H1 (cell line): Measurements from ENCODE around the gene TUBA8. TPM values are rescaled to one million over a fixed set of nuclear protein-coding genes. Genes with fewer than 3 reads are reported as not detected.

ENCODE experiments used
- CTCF ChIA-PET: fragments of 300-600 bp; sonication (Branson Sonifier 250); formaldehyde crosslinking; loops from one replicate; lab custom pipeline; 2021; ENCODE audit not compliant: partially characterized antibody; lab: Charles Lee
- POLR2A ChIA-PET: fragments of 300-600 bp; sonication (Branson Sonifier 250); formaldehyde crosslinking; loops from one replicate; lab custom pipeline; 2021; ENCODE audit warnings: inconsistent platforms; ENCODE audit not compliant: partially characterized antibody; lab: Charles Lee
- DNase-seq, 2 experiments: peaks; one replicate each; pipeline versions ENCODE4 v3.0.0 to v3.0.0-alpha.2; 2010 to 2022; ENCODE audit warnings: low spot score in 2 of 2, low read depth in 1 of 2, mixed read lengths in 1 of 2
- FAIRE-seq: peaks from 2 replicates; lab custom pipeline; 2011; peaks lifted over from hg19 to GRCh38; lab: Jason Lieb, UNC
- H2AFZ ChIP-seq: 2 replicates; pipeline ENCODE4 v1.8.1; 2012; ENCODE audit warnings: low read length, inconsistent platforms
- H2AK5ac ChIP-seq: 2 replicates; pipeline ENCODE4 v1.6.1; 2013; ENCODE audit warnings: low read depth, low read length
- H2BK120ac ChIP-seq: replicated peaks from 2 replicates; pipeline ENCODE3; 2013; ENCODE audit warnings: low read depth, low read length, inconsistent platforms
- H2BK12ac ChIP-seq: 2 replicates; pipeline ENCODE4 v1.6.1; 2013; ENCODE audit warnings: low read depth, low read length
- H2BK15ac ChIP-seq: 2 replicates; pipeline ENCODE4 v1.6.1; 2013; ENCODE audit warnings: low read length
- H2BK20ac ChIP-seq: 2 replicates; pipeline ENCODE4 v1.6.1; 2013; ENCODE audit warnings: low read length
- H2BK5ac ChIP-seq: 2 replicates; pipeline ENCODE4 v1.6.1; 2013; ENCODE audit warnings: low read depth, low read length
- H3K14ac ChIP-seq: 2 replicates; pipeline ENCODE4 v1.6.1; 2013; ENCODE audit warnings: inconsistent platforms; ENCODE audit not compliant: insufficient read length
- H3K18ac ChIP-seq: 2 replicates; pipeline ENCODE4 v1.6.1; 2013; ENCODE audit warnings: low read length; ENCODE audit errors: extremely low read depth
- H3K23ac ChIP-seq: 2 replicates; pipeline ENCODE4 v1.6.1; 2013; ENCODE audit warnings: inconsistent platforms; ENCODE audit not compliant: insufficient read length
- H3K23me2 ChIP-seq: 2 replicates; pipeline ENCODE4 v1.6.1; 2013; ENCODE audit warnings: low read depth, low read length
- H3K27ac ChIP-seq: 2 replicates; pipeline ENCODE4 v1.6.1; 2011; ENCODE audit warnings: low read depth, low read length, inconsistent platforms
- H3K27me3 ChIP-seq, 4 experiments: replicated peaks in 1 of 4; 1 replicate in 1 of 4; 2 replicates in 3 of 4; pipeline versions ENCODE4 v1.6.1 to v1.8.1; 2011 to 2013; ENCODE audit warnings: low read length in 3 of 4, mild to moderate bottlenecking in 3 of 4, inconsistent platforms in 2 of 4, mixed read lengths in 2 of 4, moderate library complexity in 1 of 4; ENCODE audit not compliant: control insufficient read depth in 3 of 4, insufficient read depth in 3 of 4; ENCODE audit errors: extremely low read depth in 1 of 4
- H3K36me3 ChIP-seq, 4 experiments: 2 replicates each; pipeline versions ENCODE4 v1.6.1 to v1.8.1; 2011 to 2013; ENCODE audit warnings: mild to moderate bottlenecking in 4 of 4, low read length in 3 of 4, moderate library complexity in 2 of 4, control low read depth in 1 of 4, inconsistent platforms in 1 of 4; ENCODE audit not compliant: insufficient read depth in 4 of 4, control insufficient read depth in 2 of 4
- H3K4ac ChIP-seq: replicated peaks from 2 replicates; pipeline ENCODE3; 2013; ENCODE audit warnings: low read length, low read depth, mixed read lengths, inconsistent platforms; ENCODE audit not compliant: insufficient read length
- H3K4me1 ChIP-seq, 4 experiments: replicated peaks in 1 of 4; 1 replicate in 1 of 4; 2 replicates in 3 of 4; pipeline versions ENCODE4 v1.6.1 to v1.8.1; 2011 to 2013; ENCODE audit warnings: low read length in 3 of 4, inconsistent platforms in 2 of 4, mixed read lengths in 1 of 4; ENCODE audit not compliant: insufficient read depth in 4 of 4, control insufficient read depth in 3 of 4
- H3K4me2 ChIP-seq, 2 experiments: 2 replicates each; pipeline versions ENCODE4 v1.6.1 to v1.8.1; 2011 to 2013; ENCODE audit warnings: low read depth in 2 of 2, low read length in 2 of 2, control low read depth in 1 of 2, inconsistent platforms in 1 of 2, mild to moderate bottlenecking in 1 of 2; ENCODE audit not compliant: insufficient read depth in 1 of 2
- H3K4me3 ChIP-seq, 4 experiments: fragments of 200-600, 300-600 bp in 1 of 4; sonication (generic), shearing (Covaris generic), sonication (Bioruptor Twin) in 1 of 4; 2 replicates each; pipeline versions ENCODE4 v1.5.1 to v1.8.1; 2011 to 2016; ENCODE audit warnings: low read length in 4 of 4, low read depth in 3 of 4, control low read depth in 2 of 4, inconsistent platforms in 2 of 4, mild to moderate bottlenecking in 2 of 4, mixed read lengths in 1 of 4, moderate library complexity in 1 of 4; ENCODE audit not compliant: insufficient read depth in 2 of 4; ENCODE audit errors: extremely low read depth in 1 of 4
- H3K56ac ChIP-seq: replicated peaks from 2 replicates; pipeline ENCODE3; 2013; ENCODE audit warnings: low read depth, mild to moderate bottlenecking, mixed read lengths, low read length, inconsistent platforms; ENCODE audit not compliant: insufficient read length
- H3K79me1 ChIP-seq: 2 replicates; pipeline ENCODE4 v1.6.1; 2013; ENCODE audit warnings: low read depth, low read length, control low read depth
- H3K79me2 ChIP-seq, 2 experiments: 2 replicates each; pipeline versions ENCODE4 v1.6.1 to v1.8.1; 2012 to 2013; ENCODE audit warnings: low read length in 2 of 2, mild to moderate bottlenecking in 2 of 2, inconsistent platforms in 1 of 2; ENCODE audit not compliant: insufficient read depth in 2 of 2, control insufficient read depth in 1 of 2
- H3K9ac ChIP-seq, 4 experiments: replicated peaks in 1 of 4; 1 replicate in 1 of 4; 2 replicates in 3 of 4; pipeline versions ENCODE4 v1.6.1 to v1.8.1; 2011 to 2013; ENCODE audit warnings: low read depth in 3 of 4, low read length in 3 of 4, control low read depth in 2 of 4, mild to moderate bottlenecking in 2 of 4, moderate library complexity in 2 of 4, inconsistent platforms in 1 of 4; ENCODE audit errors: extremely low read depth in 1 of 4
- H3K9me3 ChIP-seq, 2 experiments: 2 replicates each; pipeline versions ENCODE4 v1.6.1 to v1.8.1; 2012 to 2013; ENCODE audit warnings: mild to moderate bottlenecking in 2 of 2, moderate library complexity in 2 of 2, control low read depth in 1 of 2, inconsistent platforms in 1 of 2, low read depth in 1 of 2, low read length in 1 of 2, mixed read lengths in 1 of 2; ENCODE audit not compliant: insufficient read depth in 2 of 2
- H4K20me1 ChIP-seq, 2 experiments: replicated peaks in 1 of 2; 2 replicates each; pipeline versions ENCODE3 to v1.8.1; 2011 to 2013; ENCODE audit warnings: inconsistent platforms in 2 of 2, low read length in 2 of 2, mild to moderate bottlenecking in 1 of 2; ENCODE audit not compliant: insufficient read depth in 2 of 2, control insufficient read depth in 1 of 2
- H4K5ac ChIP-seq: 2 replicates; pipeline ENCODE4 v1.6.1; 2013; ENCODE audit warnings: low read length, low read depth, mixed read lengths, inconsistent platforms; ENCODE audit not compliant: insufficient read length
- H4K8ac ChIP-seq: 2 replicates; pipeline ENCODE4 v1.8.0; 2013; ENCODE audit warnings: mild to moderate bottlenecking, moderate library complexity, low read length, inconsistent platforms; ENCODE audit not compliant: insufficient read depth; ENCODE audit errors: extremely low read depth
- H4K91ac ChIP-seq: replicated peaks from 2 replicates; pipeline ENCODE3; 2013; ENCODE audit warnings: low read length, mixed read lengths, inconsistent platforms; ENCODE audit not compliant: insufficient read length
- ASH2L ChIP-seq: fragments of 200-600, 300-600 bp; sonication (generic); IDR thresholded peaks from one replicate; pipeline ENCODE4 v1.7.1; 2017; ENCODE audit warnings: low read length
- BACH1 ChIP-seq: IDR thresholded peaks from 2 replicates; pipeline ENCODE4 v1.6.1; 2012; ENCODE audit warnings: low read length, improper control_type of control experiment
- CBX5 ChIP-seq: fragments of 300-800, 300-1000 bp; sonication (generic); IDR thresholded peaks from 2 replicates; pipeline ENCODE4 v1.7.1; 2016; ENCODE audit warnings: antibody characterized with exemption, low read length, low read depth
- CEBPB ChIP-seq: IDR thresholded peaks from 2 replicates; pipeline ENCODE4 v1.6.1; 2012; ENCODE audit warnings: low read depth, low read length
- CTBP2 ChIP-seq: IDR thresholded peaks from 2 replicates; pipeline ENCODE4 v1.7.0; 2011; ENCODE audit warnings: borderline replicate concordance, mild to moderate bottlenecking, moderate library complexity, mixed read lengths, low read length; ENCODE audit not compliant: insufficient read depth, insufficient read length
- HDAC2 ChIP-seq, 2 experiments: fragments of 300-600 bp in 1 of 2; sonication (generic) in 1 of 2; IDR thresholded peaks; 2 replicates each; pipeline ENCODE4 v1.6.1; 2011 to 2012; ENCODE audit warnings: low read depth in 2 of 2, low read length in 2 of 2, mild to moderate bottlenecking in 2 of 2, moderate library complexity in 2 of 2, borderline replicate concordance in 1 of 2, inconsistent platforms in 1 of 2
- RAD21 ChIP-seq, 2 experiments: IDR thresholded peaks in 1 of 2; conservative IDR thresholded peaks in 1 of 2; 2 replicates each; pipeline ENCODE4 v1.6.1; 2011; ENCODE audit warnings: low read depth in 2 of 2, low read length in 2 of 2, improper control_type of control experiment in 1 of 2, inconsistent platforms in 1 of 2, mild to moderate bottlenecking in 1 of 2, moderate library complexity in 1 of 2
- SIRT6 ChIP-seq: IDR thresholded peaks from one replicate; pipeline ENCODE4 v1.7.1; 2012; ENCODE audit warnings: low read length, inconsistent platforms
- SP4 ChIP-seq: IDR thresholded peaks from 2 replicates; pipeline ENCODE4 v1.6.1; 2012; ENCODE audit warnings: low read length, inconsistent platforms
- WGBS, 2 experiments: shearing (Covaris generic) in 1 of 2; methylation state at CpG; one replicate each; pipeline versions ENCODE4 v1.1.6 to v1.1.7; 2013 to 2015; ENCODE audit warnings: low lambda C conversion rate in 2 of 2, mixed read lengths in 2 of 2, inconsistent platforms in 1 of 2, low coverage in 1 of 2, missing lambda C conversion rate in 1 of 2; ENCODE audit not compliant: insufficient replicate concordance in 2 of 2, insufficient coverage in 1 of 2, insufficient read length in 1 of 2; ENCODE audit errors: extremely low coverage in 1 of 2, missing lambda C conversion rate in 1 of 2; 5-methylcytosine and 5-hydroxymethylcytosine counted together
- polyA plus RNA-seq, 7 experiments: library from polyadenylated mRNA; depleted of rRNA in 3 of 7; stranded (reverse) in 5 of 7; unstranded in 2 of 7; fragments of >200 nt in 5 of 7; fragments of 200-250 nt in 2 of 7; gene quantifications; 1 replicate in 5 of 7; 2 replicates in 1 of 7; 4 replicates in 1 of 7; pipeline versions ENCODE4 v1.2.1 to v1.2.3, GENCODE V29; 2011 to 2013; ENCODE audit warnings: missing spikeins in 2 of 7, mixed read lengths in 2 of 7
- total RNA-seq: library from RNA; stranded (reverse); fragmentation: NEBNext Ultra II Directional; extraction: Animal tissue kit (Norgen Biotek cat#: 25700); gene quantifications from 2 replicates; pipeline ENCODE4 v1.2.1, GENCODE V29; 2021
- TF ChIP-seq, protein P1 (sequence below): IDR thresholded peaks from 2 replicates; pipeline ENCODE4 v1.6.1; 2012; ENCODE audit warnings: low read length, inconsistent platforms

Gene TUBA8
- total and polyA plus RNA-seq, 2 of the 8 experiments (the other 6 are each of a cell fraction or from before 2014, with no cell fraction given): 1.0 to 4.0 TPM

DNA sequence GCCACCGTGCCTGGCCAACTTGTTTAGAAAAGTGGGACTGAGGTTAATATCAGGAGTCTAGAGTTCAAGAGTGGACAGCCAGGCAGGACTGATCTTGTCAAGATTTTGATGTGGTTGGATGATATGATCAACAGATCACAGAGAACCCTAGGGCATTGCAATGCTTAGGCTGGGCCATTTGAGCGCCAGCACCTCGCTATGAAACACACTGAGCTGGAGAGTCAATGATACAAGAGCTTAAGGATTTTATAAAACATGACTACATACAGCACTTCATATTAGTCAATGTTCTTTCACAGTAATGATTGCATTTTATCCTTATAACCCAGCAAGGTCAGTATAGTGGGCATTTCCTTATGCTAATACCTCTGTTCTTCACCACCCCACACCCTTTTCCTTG lies 48.2 kb upstream of the TUBA8 start:
- Histone ChIP-seq H2BK120ac (no peak overlapping the region), H3K14ac (no peak overlapping the region), H3K4me3 (no peak overlapping the region), H3K18ac (no peak overlapping the region), H3K4ac (no peak overlapping the region), H2BK5ac (no peak overlapping the region), H3K56ac (no peak overlapping the region), H4K5ac (no peak overlapping the region), H3K79me2 (no peaks in the 10 kb centered on the region), H3K27ac (no peak overlapping the region), H3K79me1 (no peaks in the 10 kb centered on the region), H4K20me1 (no peaks in the 10 kb centered on the region), H3K4me1 (peaks cover 0 to 3% (median 0%) of the 10 kb centered on the region in 4 experiments; a peak in 2 of 7 replicates), H4K91ac (no peak overlapping the region), H2AFZ (no peak overlapping the region), H3K27me3 (no peaks in the 10 kb centered on the region; a peak in 1 of 7 replicates), H3K36me3 (no peaks in the 10 kb centered on the region), H2BK15ac (no peak overlapping the region), H3K4me2 (no peak overlapping the region), H3K9ac (no peak overlapping the region), H3K23ac (no peak overlapping the region), H2AK5ac (no peak overlapping the region), H2BK20ac (no peak overlapping the region), H2BK12ac (no peak overlapping the region), H4K8ac (no peak overlapping the region), H3K23me2 (no peaks in the 10 kb centered on the region), H3K9me3 (no peaks in the 10 kb centered on the region)
- ChIA-PET POLR2A (interaction anchor here (1.0 to 1.2 kb wide), 2 partner anchors 14 to 16 kb away, joined by 3 to 5 read pairs; partner anchors contain the start of gene PEX26), CTCF (interaction anchor here (0.7 to 8.0 kb wide), 5 partner anchors 12 to 277 kb away, joined by 4 to 70 read pairs (median 5); partner anchors contain the start of gene PEX26)
- DNase-seq: no peak
- 92% methylated on average over 3 of the region's 3 CpGs; no CpG with 5 or more reads in 1 of the 2 experiments for WGBS, 2 experiments
- FAIRE-seq: no peak
- no peak for TF ChIP-seq SP4
- TF ChIP-seq CTBP2: no peak
- TF ChIP-seq BACH1: no peak
- no peak for TF ChIP-seq CBX5
- TF ChIP-seq SIRT6: no peak
- no peak for TF ChIP-seq HDAC2 (IDR thresholded peaks at IDR 0.05; ENCODE audit: borderline replicate concordance in 1 of 2, low read depth in 2 of 2, low read length in 2 of 2)
- no peak for TF ChIP-seq ASH2L
- TF ChIP-seq CEBPB: no peak
- no peak for TF ChIP-seq RAD21 (IDR thresholded peaks at IDR 0.05 in 1 of 2, conservative IDR thresholded peaks at IDR 0.05 in 1 of 2; ENCODE audit: low read depth in 2 of 2, low read length in 2 of 2)
- TF ChIP-seq, protein P1, sequence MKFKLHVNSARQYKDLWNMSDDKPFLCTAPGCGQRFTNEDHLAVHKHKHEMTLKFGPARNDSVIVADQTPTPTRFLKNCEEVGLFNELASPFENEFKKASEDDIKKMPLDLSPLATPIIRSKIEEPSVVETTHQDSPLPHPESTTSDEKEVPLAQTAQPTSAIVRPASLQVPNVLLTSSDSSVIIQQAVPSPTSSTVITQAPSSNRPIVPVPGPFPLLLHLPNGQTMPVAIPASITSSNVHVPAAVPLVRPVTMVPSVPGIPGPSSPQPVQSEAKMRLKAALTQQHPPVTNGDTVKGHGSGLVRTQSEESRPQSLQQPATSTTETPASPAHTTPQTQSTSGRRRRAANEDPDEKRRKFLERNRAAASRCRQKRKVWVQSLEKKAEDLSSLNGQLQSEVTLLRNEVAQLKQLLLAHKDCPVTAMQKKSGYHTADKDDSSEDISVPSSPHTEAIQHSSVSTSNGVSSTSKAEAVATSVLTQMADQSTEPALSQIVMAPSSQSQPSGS: no peak
